K562 (cell line): ENCODE measurements around the gene CRHR2.

ENCODE experiments used
- EHMT2 ChIP-seq: fragments of 450-650 bp; IDR thresholded peaks from 2 replicates; pipeline ENCODE4 v1.6.1; 2018; ENCODE audit warnings: antibody characterized with exemption
- ETV6 ChIP-seq, 3 experiments: fragments of 150-350 bp in 1 of 3; sonication (generic) in 1 of 3; formaldehyde crosslinking in 1 of 3; IDR thresholded peaks; 2 replicates each; pipeline versions ENCODE4 v1.6.1 to v1.8.0; 2014 to 2022; ENCODE audit warnings: borderline replicate concordance in 2 of 3, low read depth in 2 of 3, antibody characterized with exemption in 1 of 3, low read length in 1 of 3, mild to moderate bottlenecking in 1 of 3, missing genetic modification reagents in 1 of 3
- HDGF ChIP-seq: fragments of 450-650 bp; IDR thresholded peaks from 2 replicates; pipeline ENCODE4 v1.6.1; 2016
- LCOR ChIP-seq: sonication (generic); formaldehyde crosslinking; IDR thresholded peaks from 2 replicates; pipeline ENCODE4 v1.8.0; 2022; ENCODE audit warnings: mild to moderate bottlenecking, missing genetic modification reagents
- MAFK ChIP-seq: IDR thresholded peaks from 2 replicates; pipeline ENCODE4 v1.6.1; 2011; ENCODE audit warnings: low read length, improper control_type of control experiment
- NFIC ChIP-seq: fragments of 450-650 bp; IDR thresholded peaks from 2 replicates; pipeline ENCODE4 v1.6.1; 2017; ENCODE audit warnings: mild to moderate bottlenecking, inconsistent platforms
- POLR2AphosphoS5 ChIP-seq: IDR thresholded peaks from 2 replicates; pipeline ENCODE4 v1.6.1; 2011; ENCODE audit warnings: mild to moderate bottlenecking, low read depth, low read length, moderate library complexity; ENCODE audit not compliant: control insufficient read depth, insufficient read depth
- TEAD4 ChIP-seq, 2 experiments: sonication (generic) in 1 of 2; formaldehyde crosslinking in 1 of 2; IDR thresholded peaks; 2 replicates each; pipeline versions ENCODE4 v1.6.1 to v1.8.0; 2012 to 2022; ENCODE audit warnings: borderline replicate concordance in 1 of 2, inconsistent platforms in 1 of 2, low read length in 1 of 2, mild to moderate bottlenecking in 1 of 2, missing genetic modification reagents in 1 of 2
- YY1 ChIP-seq, 3 experiments: IDR thresholded peaks; 2 replicates each; pipeline ENCODE4 v1.6.1; 2011; ENCODE audit warnings: low read length in 2 of 3, mild to moderate bottlenecking in 2 of 3, moderate library complexity in 2 of 3, borderline replicate concordance in 1 of 3, control low read depth in 1 of 3, low read depth in 1 of 3; ENCODE audit not compliant: insufficient read depth in 3 of 3, insufficient replicate concordance in 2 of 3, control insufficient read depth in 1 of 3, insufficient read length in 1 of 3; ENCODE audit errors: extremely low read depth in 1 of 3
- ZBTB1 ChIP-seq: sonication (generic); formaldehyde crosslinking; IDR thresholded peaks from 2 replicates; pipeline ENCODE4 v1.8.1; 2023; ENCODE audit warnings: missing genetic modification reagents, low read depth, mild to moderate bottlenecking, borderline replicate concordance
- TF ChIP-seq, protein P1 (sequence below), 3 experiments: IDR thresholded peaks in 2 of 3; conservative IDR thresholded peaks in 1 of 3; 2 replicates each; pipeline ENCODE4 v1.5.1; 2011 to 2012; ENCODE audit warnings: low read length in 3 of 3, mild to moderate bottlenecking in 3 of 3, control low read depth in 2 of 3, improper control_type of control experiment in 1 of 3, inconsistent platforms in 1 of 3, low read depth in 1 of 3, mixed read lengths in 1 of 3, moderate library complexity in 1 of 3; ENCODE audit not compliant: insufficient read depth in 2 of 3
- TF ChIP-seq, protein P2 (sequence below), 2 experiments: fragments of 450-650 bp; IDR thresholded peaks; 2 replicates each; pipeline ENCODE4 v1.6.1; 2016; ENCODE audit warnings: mild to moderate bottlenecking in 2 of 2, borderline replicate concordance in 1 of 2, low read depth in 1 of 2, moderate library complexity in 1 of 2
- TF ChIP-seq, protein P3 (sequence below): fragments of 250-450 bp; sonication (Bioruptor Pico); IDR thresholded peaks from 2 replicates; pipeline ENCODE4 v1.9.0; 2021; ENCODE audit warnings: mild to moderate bottlenecking, inconsistent platforms
- TF ChIP-seq, protein P4 (sequence below): fragments of 250-450 bp; sonication (Bioruptor Pico); IDR thresholded peaks from 2 replicates; pipeline ENCODE4 v1.5.0; 2021

DNA sequence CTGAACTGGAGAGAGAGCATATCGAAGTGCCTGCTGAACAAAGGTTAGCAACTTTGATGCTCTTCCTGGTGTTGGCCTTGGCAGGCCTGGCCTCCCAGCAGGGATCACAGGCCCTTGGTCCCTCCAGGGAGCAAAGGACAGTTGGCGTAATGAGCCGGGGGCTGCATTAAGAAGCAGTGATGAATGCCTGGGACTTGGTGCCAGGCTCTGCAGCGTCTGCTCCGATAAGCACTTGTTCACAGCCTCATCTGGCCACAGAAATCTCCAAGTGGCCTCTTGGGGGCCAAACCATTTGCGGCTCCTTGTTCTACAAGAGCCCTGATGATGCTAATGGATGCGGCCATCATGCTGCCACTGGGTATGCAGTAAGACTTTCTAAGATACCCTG lies 31.8 kb downstream of the CRHR2 start:
- TF ChIP-seq YY1 (IDR thresholded peaks at IDR 0.05; ENCODE audit: borderline replicate concordance in 1 of 3, control insufficient read depth in 1 of 3, extremely low read depth in 1 of 3, insufficient read depth in 3 of 3, insufficient read length in 1 of 3, insufficient replicate concordance in 2 of 3, low read depth in 1 of 3, low read length in 2 of 3) = no peak
- TF ChIP-seq, protein P1, sequence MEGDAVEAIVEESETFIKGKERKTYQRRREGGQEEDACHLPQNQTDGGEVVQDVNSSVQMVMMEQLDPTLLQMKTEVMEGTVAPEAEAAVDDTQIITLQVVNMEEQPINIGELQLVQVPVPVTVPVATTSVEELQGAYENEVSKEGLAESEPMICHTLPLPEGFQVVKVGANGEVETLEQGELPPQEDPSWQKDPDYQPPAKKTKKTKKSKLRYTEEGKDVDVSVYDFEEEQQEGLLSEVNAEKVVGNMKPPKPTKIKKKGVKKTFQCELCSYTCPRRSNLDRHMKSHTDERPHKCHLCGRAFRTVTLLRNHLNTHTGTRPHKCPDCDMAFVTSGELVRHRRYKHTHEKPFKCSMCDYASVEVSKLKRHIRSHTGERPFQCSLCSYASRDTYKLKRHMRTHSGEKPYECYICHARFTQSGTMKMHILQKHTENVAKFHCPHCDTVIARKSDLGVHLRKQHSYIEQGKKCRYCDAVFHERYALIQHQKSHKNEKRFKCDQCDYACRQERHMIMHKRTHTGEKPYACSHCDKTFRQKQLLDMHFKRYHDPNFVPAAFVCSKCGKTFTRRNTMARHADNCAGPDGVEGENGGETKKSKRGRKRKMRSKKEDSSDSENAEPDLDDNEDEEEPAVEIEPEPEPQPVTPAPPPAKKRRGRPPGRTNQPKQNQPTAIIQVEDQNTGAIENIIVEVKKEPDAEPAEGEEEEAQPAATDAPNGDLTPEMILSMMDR (IDR thresholded peaks at IDR 0.05 in 2 of 3, conservative IDR thresholded peaks at IDR 0.05 in 1 of 3; ENCODE audit: insufficient read depth in 2 of 3, low read depth in 1 of 3, low read length in 3 of 3) = no peak
- TF ChIP-seq, protein P2, sequence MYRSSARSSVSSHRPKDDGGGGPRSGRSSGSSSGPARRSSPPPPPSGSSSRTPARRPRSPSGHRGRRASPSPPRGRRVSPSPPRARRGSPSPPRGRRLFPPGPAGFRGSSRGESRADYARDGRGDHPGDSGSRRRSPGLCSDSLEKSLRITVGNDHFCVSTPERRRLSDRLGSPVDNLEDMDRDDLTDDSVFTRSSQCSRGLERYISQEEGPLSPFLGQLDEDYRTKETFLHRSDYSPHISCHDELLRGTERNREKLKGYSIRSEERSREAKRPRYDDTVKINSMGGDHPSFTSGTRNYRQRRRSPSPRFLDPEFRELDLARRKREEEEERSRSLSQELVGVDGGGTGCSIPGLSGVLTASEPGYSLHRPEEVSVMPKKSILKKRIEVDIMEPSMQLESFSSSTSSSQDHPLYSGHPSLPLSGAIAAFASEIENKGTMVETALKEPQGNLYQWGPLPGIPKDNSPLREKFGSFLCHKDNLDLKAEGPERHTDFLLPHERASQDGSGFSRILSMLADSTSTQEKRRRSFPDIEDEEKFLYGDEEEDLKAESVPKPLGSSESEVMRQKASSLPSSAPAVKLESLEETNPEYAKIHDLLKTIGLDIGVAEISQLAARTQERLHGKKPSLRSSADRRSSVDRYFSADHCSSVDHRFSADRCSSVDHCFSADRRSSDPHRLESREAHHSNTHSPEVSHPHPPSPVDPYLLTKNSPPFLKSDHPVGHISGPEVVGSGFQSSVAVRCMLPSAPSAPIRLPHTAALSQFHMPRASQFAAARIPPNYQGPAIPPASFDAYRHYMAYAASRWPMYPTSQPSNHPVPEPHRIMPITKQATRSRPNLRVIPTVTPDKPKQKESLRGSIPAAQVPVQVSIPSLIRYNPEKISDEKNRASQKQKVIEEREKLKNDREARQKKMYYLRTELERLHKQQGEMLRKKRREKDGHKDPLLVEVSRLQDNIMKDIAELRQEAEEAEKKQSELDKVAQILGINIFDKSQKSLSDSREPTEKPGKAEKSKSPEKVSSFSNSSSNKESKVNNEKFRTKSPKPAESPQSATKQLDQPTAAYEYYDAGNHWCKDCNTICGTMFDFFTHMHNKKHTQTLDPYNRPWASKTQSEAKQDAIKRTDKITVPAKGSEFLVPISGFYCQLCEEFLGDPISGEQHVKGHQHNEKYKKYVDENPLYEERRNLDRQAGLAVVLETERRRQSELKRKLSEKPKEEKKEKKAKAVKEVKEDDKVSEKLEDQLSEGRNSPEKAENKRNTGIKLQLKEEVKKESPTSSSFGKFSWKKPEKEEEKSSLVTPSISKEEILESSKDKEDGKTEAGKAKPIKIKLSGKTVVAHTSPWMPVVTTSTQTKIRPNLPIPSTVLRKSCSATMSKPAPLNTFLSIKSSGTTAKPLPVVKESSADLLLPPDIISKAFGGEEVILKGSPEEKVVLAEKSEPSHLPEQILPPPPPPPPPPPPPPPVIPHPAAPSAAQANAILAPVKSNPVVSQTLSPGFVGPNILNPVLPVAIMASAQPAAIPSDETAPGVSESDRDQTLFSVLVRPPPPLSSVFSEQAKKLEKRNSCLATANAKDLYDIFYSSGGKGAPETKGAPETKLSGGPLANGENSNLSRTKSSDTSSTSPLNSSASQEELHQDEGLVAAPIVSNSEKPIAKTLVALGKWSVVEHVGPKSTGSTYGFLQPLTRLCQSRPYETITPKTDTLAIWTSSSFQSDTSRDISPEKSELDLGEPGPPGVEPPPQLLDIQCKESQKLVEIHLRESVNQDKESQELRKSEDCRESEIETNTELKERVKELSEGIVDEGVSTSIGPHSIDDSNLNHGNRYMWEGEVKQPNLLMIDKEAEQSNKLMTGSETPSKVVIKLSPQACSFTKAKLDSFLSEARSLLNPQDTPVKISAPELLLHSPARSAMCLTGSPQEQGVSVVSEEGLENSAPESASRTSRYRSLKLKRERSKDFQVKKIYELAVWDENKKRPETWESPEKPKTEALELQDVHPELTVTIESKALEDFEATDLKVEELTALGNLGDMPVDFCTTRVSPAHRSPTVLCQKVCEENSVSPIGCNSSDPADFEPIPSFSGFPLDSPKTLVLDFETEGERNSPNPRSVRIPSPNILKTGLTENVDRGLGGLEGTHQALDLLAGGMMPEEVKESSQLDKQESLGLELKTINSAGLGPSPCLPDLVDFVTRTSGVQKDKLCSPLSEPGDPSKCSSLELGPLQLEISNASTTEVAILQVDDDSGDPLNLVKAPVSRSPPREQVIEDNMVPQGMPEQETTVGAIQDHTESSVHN (IDR thresholded peaks at IDR 0.05; ENCODE audit: borderline replicate concordance in 1 of 2, low read depth in 1 of 2) = no peak
- TF ChIP-seq, protein P3, sequence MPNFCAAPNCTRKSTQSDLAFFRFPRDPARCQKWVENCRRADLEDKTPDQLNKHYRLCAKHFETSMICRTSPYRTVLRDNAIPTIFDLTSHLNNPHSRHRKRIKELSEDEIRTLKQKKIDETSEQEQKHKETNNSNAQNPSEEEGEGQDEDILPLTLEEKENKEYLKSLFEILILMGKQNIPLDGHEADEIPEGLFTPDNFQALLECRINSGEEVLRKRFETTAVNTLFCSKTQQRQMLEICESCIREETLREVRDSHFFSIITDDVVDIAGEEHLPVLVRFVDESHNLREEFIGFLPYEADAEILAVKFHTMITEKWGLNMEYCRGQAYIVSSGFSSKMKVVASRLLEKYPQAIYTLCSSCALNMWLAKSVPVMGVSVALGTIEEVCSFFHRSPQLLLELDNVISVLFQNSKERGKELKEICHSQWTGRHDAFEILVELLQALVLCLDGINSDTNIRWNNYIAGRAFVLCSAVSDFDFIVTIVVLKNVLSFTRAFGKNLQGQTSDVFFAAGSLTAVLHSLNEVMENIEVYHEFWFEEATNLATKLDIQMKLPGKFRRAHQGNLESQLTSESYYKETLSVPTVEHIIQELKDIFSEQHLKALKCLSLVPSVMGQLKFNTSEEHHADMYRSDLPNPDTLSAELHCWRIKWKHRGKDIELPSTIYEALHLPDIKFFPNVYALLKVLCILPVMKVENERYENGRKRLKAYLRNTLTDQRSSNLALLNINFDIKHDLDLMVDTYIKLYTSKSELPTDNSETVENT = no peak
- TF ChIP-seq TEAD4 (IDR thresholded peaks at IDR 0.05; ENCODE audit: low read length) = no peak
- no peak for TF ChIP-seq TEAD4 (CRISPR knock-in tag; IDR thresholded peaks at IDR 0.05; ENCODE audit: borderline replicate concordance)
- no peak for TF ChIP-seq NFIC
- no peak for TF ChIP-seq LCOR (CRISPR knock-in tag)
- TF ChIP-seq, protein P4, sequence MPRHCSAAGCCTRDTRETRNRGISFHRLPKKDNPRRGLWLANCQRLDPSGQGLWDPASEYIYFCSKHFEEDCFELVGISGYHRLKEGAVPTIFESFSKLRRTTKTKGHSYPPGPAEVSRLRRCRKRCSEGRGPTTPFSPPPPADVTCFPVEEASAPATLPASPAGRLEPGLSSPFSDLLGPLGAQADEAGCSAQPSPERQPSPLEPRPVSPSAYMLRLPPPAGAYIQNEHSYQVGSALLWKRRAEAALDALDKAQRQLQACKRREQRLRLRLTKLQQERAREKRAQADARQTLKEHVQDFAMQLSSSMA = no peak
- TF ChIP-seq ETV6 (IDR thresholded peaks at IDR 0.05; ENCODE audit: borderline replicate concordance in 1 of 2, low read depth in 2 of 2, low read length in 1 of 2) = no peak
- TF ChIP-seq ETV6 (CRISPR knock-in tag; IDR thresholded peaks at IDR 0.05; ENCODE audit: borderline replicate concordance) = no peak
- no peak for TF ChIP-seq EHMT2
- no peak for TF ChIP-seq POLR2AphosphoS5
- TF ChIP-seq MAFK = no peak
- no peak for TF ChIP-seq HDGF
- TF ChIP-seq ZBTB1 = no peak
